B cell (primary cell): ENCODE measurements around the gene HJURP. TPM values are rescaled to one million over a fixed set of nuclear protein-coding genes. Genes with fewer than 3 reads are reported as not detected.
A peak's percentile ranks its signal among the peaks of the same experiment; 100 is the strongest.
"Not testable (repeated sequence)": the region's sequence is repeated elsewhere in the genome, so short reads cannot be mapped to it uniquely, and the experiment has no call there.

ENCODE experiments used
- ATAC-seq: fragments of 200-7000 bp; cut with Tn5 transposase; one replicate; pipeline ENCODE4 v1.10.0; 2021; ENCODE audit warnings: low read depth, mild to moderate bottlenecking, moderate number of reproducible peaks, moderate library complexity
- CTCF ChIA-PET: fragments of 350-600 bp; sonication (Branson Sonifier 250); formaldehyde crosslinking; loops from one replicate; lab custom pipeline; 2021; ENCODE audit warnings: antibody characterized with exemption, inconsistent platforms; lab: Charles Lee
- POLR2A ChIA-PET: fragments of 350-600 bp; sonication (Branson Sonifier 250); formaldehyde crosslinking; loops from one replicate; lab custom pipeline; 2021; ENCODE audit warnings: antibody characterized with exemption; lab: Charles Lee
- DNase-seq: peaks from one replicate; pipeline ENCODE4 v3.0.0; 2013
- H2AFZ ChIP-seq: 2 replicates; pipeline ENCODE4 v1.6.1; 2012; ENCODE audit warnings: mild to moderate bottlenecking, low read depth, low read length; ENCODE audit not compliant: insufficient read depth, poor library complexity, severe bottlenecking
- H3K27ac ChIP-seq, 2 donors: 1 replicate in 1 of 2; 2 replicates in 1 of 2; pipeline ENCODE4 v1.5.1; 2012 to 2013; ENCODE audit warnings: low read length in 2 of 2, mild to moderate bottlenecking in 2 of 2, moderate library complexity in 1 of 2
- H3K27me3 ChIP-seq, 4 experiments: fragments of 200-600 bp in 1 of 4; sonication (generic) in 1 of 4; replicated peaks in 1 of 4; 1 replicate in 2 of 4; 2 replicates in 2 of 4; pipeline versions ENCODE4 v1.6.1 to v1.7.0; 2013 to 2016; ENCODE audit warnings: low read length in 3 of 4, mild to moderate bottlenecking in 2 of 4, mixed read lengths in 1 of 4, moderate library complexity in 1 of 4; ENCODE audit not compliant: insufficient read depth in 4 of 4, control insufficient read depth in 3 of 4; ENCODE audit errors: control extremely low read depth in 1 of 4
- H3K36me3 ChIP-seq, 2 experiments: replicated peaks in 1 of 2; 1 replicate in 1 of 2; 2 replicates in 1 of 2; pipeline versions ENCODE4 v1.6.1 to v1.7.1; 2013; ENCODE audit warnings: low read length in 1 of 2; ENCODE audit not compliant: insufficient read depth in 2 of 2, control insufficient read depth in 1 of 2; ENCODE audit errors: control extremely low read depth in 1 of 2, extremely low read depth in 1 of 2
- H3K4me1 ChIP-seq, 2 donors: fragments of 200-600 bp in 1 of 2; sonication (generic) in 1 of 2; 1 replicate in 1 of 2; 2 replicates in 1 of 2; pipeline versions ENCODE4 v1.5.1 to v1.6.1; 2013 to 2017; ENCODE audit warnings: low read length in 2 of 2; ENCODE audit not compliant: control insufficient read depth in 2 of 2, insufficient read depth in 2 of 2
- H3K4me2 ChIP-seq: replicated peaks from 2 replicates; pipeline ENCODE3; 2012; ENCODE audit warnings: mild to moderate bottlenecking, low read depth, low read length; ENCODE audit not compliant: poor library complexity, severe bottlenecking
- H3K4me3 ChIP-seq, 5 experiments: fragments of 200-600 bp in 1 of 5; sonication (generic) in 1 of 5; 1 replicate in 3 of 5; 2 replicates in 2 of 5; pipeline versions ENCODE4 v1.5.1 to v1.7.0; 2011 to 2016; ENCODE audit warnings: low read length in 4 of 5, mild to moderate bottlenecking in 4 of 5, low read depth in 2 of 5, control low read depth in 1 of 5, moderate library complexity in 1 of 5; ENCODE audit not compliant: insufficient read depth in 1 of 5; ENCODE audit errors: control extremely low read depth in 1 of 5, extremely low read depth in 1 of 5
- H3K79me2 ChIP-seq: fragments of 200-600 bp; sonication (generic); one replicate; pipeline ENCODE4 v1.6.0; 2016; ENCODE audit warnings: low read length; ENCODE audit not compliant: control insufficient read depth, insufficient read depth
- H3K9ac ChIP-seq: fragments of 200-600 bp; sonication (generic); 2 replicates; pipeline ENCODE4 v1.6.1; 2017; ENCODE audit warnings: mild to moderate bottlenecking, low read length, moderate library complexity
- H3K9me3 ChIP-seq, 3 donors: one replicate each; pipeline versions ENCODE4 v1.6.1 to v1.7.1; 2013; ENCODE audit warnings: low read length in 2 of 3; ENCODE audit not compliant: control insufficient read depth in 2 of 3, insufficient read depth in 1 of 3; ENCODE audit errors: control extremely low read depth in 1 of 3
- H4K20me1 ChIP-seq: 2 replicates; pipeline ENCODE4 v1.6.0; 2012; ENCODE audit warnings: mild to moderate bottlenecking, low read length; ENCODE audit not compliant: insufficient read depth, control insufficient read depth, poor library complexity, severe bottlenecking
- H3K27ac Mint-ChIP-seq: one replicate; pipeline ENCODE4 v1.8.0; 2021; ENCODE audit warnings: mixed read lengths
- H3K27me3 Mint-ChIP-seq: one replicate; pipeline ENCODE4 v1.8.0; 2021; ENCODE audit warnings: mixed read lengths
- H3K4me1 Mint-ChIP-seq: one replicate; pipeline ENCODE4 v1.8.0; 2021; ENCODE audit warnings: mixed read lengths
- H3K4me3 Mint-ChIP-seq: one replicate; pipeline ENCODE4 v1.8.0; 2021; ENCODE audit warnings: mixed read lengths
- H3K9me3 Mint-ChIP-seq: one replicate; pipeline ENCODE4 v1.8.0; 2022; ENCODE audit warnings: mixed read lengths; ENCODE audit not compliant: insufficient read depth
- EZH2 ChIP-seq: IDR thresholded peaks from 2 replicates; pipeline ENCODE4 v1.6.1; 2012; ENCODE audit warnings: borderline replicate concordance, low read depth, mild to moderate bottlenecking, moderate library complexity, low read length; ENCODE audit not compliant: insufficient read depth, poor library complexity, severe bottlenecking
- WGBS: methylation state at CpG from one replicate; pipeline ENCODE4 v1.1.5; 2013; ENCODE audit warnings: missing lambda C conversion rate; ENCODE audit not compliant: insufficient coverage; 5-methylcytosine and 5-hydroxymethylcytosine counted together
- intact Hi-C: fragments of 100-400 bp; cut with micrococcal nuclease; formaldehyde crosslinking; loops from one replicate; pipeline ENCODE4 v1.10.0; 2022
- polyA plus RNA-seq: library from polyadenylated mRNA; depleted of rRNA; stranded (reverse); fragments of >200 nt; gene quantifications from 2 replicates; pipeline ENCODE4 v1.2.3, GENCODE V29; 2012
- total RNA-seq, 2 donors: library from RNA; stranded (reverse); fragments of 120-200 nt in 1 of 2; gene quantifications; 1 replicate in 1 of 2; 2 replicates in 1 of 2; pipeline versions ENCODE4 v1.2.3 to v1.2.4, GENCODE V29; 2013 to 2022
- TF ChIP-seq, protein P1 (sequence below): fragments of 200-600 bp; IDR thresholded peaks from one replicate; pipeline ENCODE4 v1.8.0; 2022; ENCODE audit warnings: antibody characterized with exemption, mild to moderate bottlenecking

HJURP gene
- total and polyA plus RNA-seq, 2 donors (not counting 1 experiment from before 2014, with no cell fraction given), result 0.42 to 0.73 TPM

DNA sequence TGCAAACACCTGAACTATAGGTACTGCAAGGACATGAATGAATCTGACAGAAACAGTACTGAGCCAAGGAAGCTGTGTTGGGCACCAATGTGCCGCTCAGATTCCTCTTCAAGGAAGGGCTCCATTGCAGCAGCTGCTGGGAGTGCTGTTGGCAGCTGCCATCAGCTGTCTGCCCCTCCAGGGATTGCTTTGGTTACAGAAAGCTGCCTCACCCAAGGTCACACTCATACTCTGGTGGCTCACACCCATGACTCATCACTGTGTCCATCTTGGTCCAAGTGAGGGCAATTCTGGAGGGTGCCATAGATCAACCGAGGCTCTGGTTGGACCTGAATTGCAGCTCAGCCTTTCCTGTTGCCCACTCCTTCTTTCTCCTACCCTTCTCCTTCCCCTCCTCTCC lies 38.5 kb upstream of the HJURP start:
- CTCF ChIA-PET, result no interaction called here
- H3K27ac ChIP-seq, result no peak overlapping the region
- intact Hi-C loops, result no loop called here

DNA sequence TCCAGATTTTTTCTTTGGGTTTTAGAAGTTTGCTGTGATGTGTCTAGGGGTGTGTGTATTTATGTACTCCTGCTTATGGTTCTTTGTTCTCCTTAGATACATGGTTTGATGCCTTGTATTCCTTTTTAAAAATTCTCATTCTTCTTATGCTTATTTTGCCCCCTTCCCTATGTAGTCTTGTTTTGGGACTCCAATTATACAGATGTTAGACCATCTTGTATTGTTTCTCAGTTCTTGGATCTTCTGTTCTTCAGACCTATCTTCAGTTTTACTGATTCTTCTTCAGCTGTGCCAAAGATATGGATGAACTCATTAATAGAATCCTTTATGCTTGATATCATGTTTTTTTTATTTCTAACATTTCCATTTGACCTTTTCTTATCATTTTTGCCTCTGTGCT lies 28.0 kb upstream of the HJURP start:
- Histone ChIP-seq H3K36me3 (no peaks in the 10 kb centered on the region), H3K79me2 (no peaks in the 10 kb centered on the region), H3K27me3 (peaks cover 0 to 4% (median 1%) of the 10 kb centered on the region in 4 experiments), H3K9ac (no peak overlapping the region), H3K27ac (no peak overlapping the region), H2AFZ (no peak overlapping the region), H4K20me1 (no peaks in the 10 kb centered on the region), H3K9me3 (peaks cover 8 to 20% (median 10%) of the 10 kb centered on the region in 3 donors), H3K4me1 (no peaks in the 10 kb centered on the region), H3K4me3 (no peak overlapping the region), H3K4me2 (no peak overlapping the region)
- H3K27me3 Mint-ChIP-seq, result peaks cover 45% of the 10 kb centered on the region
- ChIA-PET POLR2A (no interaction called here), CTCF (no interaction called here)
- TF ChIP-seq, protein P1, sequence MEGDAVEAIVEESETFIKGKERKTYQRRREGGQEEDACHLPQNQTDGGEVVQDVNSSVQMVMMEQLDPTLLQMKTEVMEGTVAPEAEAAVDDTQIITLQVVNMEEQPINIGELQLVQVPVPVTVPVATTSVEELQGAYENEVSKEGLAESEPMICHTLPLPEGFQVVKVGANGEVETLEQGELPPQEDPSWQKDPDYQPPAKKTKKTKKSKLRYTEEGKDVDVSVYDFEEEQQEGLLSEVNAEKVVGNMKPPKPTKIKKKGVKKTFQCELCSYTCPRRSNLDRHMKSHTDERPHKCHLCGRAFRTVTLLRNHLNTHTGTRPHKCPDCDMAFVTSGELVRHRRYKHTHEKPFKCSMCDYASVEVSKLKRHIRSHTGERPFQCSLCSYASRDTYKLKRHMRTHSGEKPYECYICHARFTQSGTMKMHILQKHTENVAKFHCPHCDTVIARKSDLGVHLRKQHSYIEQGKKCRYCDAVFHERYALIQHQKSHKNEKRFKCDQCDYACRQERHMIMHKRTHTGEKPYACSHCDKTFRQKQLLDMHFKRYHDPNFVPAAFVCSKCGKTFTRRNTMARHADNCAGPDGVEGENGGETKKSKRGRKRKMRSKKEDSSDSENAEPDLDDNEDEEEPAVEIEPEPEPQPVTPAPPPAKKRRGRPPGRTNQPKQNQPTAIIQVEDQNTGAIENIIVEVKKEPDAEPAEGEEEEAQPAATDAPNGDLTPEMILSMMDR, result no peak
- TF ChIP-seq EZH2, result no peak
- intact Hi-C loops, result no loop called here
- DNase-seq (no peak), ATAC-seq (no peak)
- no peak overlapping the region for H3K27ac Mint-ChIP-seq
- peaks cover 13% of the 10 kb centered on the region for H3K9me3 Mint-ChIP-seq
- no peaks in the 10 kb centered on the region for H3K4me1 Mint-ChIP-seq
- H3K4me3 Mint-ChIP-seq, result no peak overlapping the region

More for the DNA sequence above, 38.5 kb upstream of the HJURP start:
- Histone ChIP-seq H3K4me1 (no peaks in the 10 kb centered on the region), H3K4me3 (no peak overlapping the region), H3K9me3 (no peaks in the 10 kb centered on the region), H3K36me3 (no peaks in the 10 kb centered on the region), H4K20me1 (no peaks in the 10 kb centered on the region), H2AFZ (no peak overlapping the region), H3K4me2 (no peak overlapping the region), H3K27me3 (peaks cover 0 to 12% (median 6%) of the 10 kb centered on the region in 4 experiments), H3K9ac (no peak overlapping the region), H3K79me2 (no peaks in the 10 kb centered on the region)
- ATAC-seq (no peak), DNase-seq (no peak)
- H3K4me3 Mint-ChIP-seq, result no peak overlapping the region
- TF ChIP-seq, protein P1, result no peak
- TF ChIP-seq EZH2, result no peak
- 95% methylated on average over 2 of the region's 2 CpGs for WGBS
- H3K27me3 Mint-ChIP-seq, result peaks cover 59% of the 10 kb centered on the region
- H3K9me3 Mint-ChIP-seq, result no peaks in the 10 kb centered on the region
- no peak overlapping the region for H3K27ac Mint-ChIP-seq
- POLR2A ChIA-PET, result no interaction called here
- no peaks in the 10 kb centered on the region for H3K4me1 Mint-ChIP-seq

DNA sequence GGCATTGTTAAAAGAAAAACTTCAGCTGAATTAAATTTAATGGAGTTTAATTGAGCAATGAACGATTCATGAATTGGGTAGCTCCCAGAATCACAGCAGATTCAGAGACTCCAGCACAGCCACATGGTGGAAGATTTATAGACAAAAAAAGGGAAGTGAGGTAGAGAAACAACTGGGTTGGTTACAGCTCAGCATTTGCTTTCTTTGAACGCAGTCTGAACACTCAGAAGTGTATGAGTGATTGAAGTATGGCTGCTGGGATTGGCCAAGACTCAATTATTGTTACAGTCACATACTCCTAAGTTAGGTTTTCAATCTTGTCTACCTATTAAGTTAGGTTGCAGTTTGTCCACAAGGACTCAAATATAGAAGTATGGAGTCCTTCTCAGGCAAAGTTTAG lies 17.8 kb upstream of the HJURP start:
- DNase-seq (peak; percentile 30), ATAC-seq (peak; percentile 51)
- CTCF ChIA-PET, H3K4me2 ChIP-seq, H3K9me3 ChIP-seq, H3K36me3 ChIP-seq, H3K27ac Mint-ChIP-seq, H3K27me3 ChIP-seq, H2AFZ ChIP-seq, H3K79me2 ChIP-seq, POLR2A ChIA-PET, H4K20me1 ChIP-seq, H3K27ac ChIP-seq, H3K4me3 ChIP-seq, H3K4me3 Mint-ChIP-seq, H3K9ac ChIP-seq, H3K4me1 ChIP-seq, intact Hi-C loops, H3K9me3 Mint-ChIP-seq: not testable (repeated sequence)
- 0% methylated on average over 1 of the region's 2 CpGs for WGBS
- Mint-ChIP-seq H3K27me3 (peaks cover 33% of the 10 kb centered on the region), H3K4me1 (peaks cover 13% of the 10 kb centered on the region)
